ENCODE results near the gene TMEM63B.

TMEM63B gene

GRCh38 chr6:44099192-44099591 is 28.2 kb upstream of the TMEM63B start:
- H3K9ac ChIP-seq (ENCODE audit: low read length) = no peak overlapping the region
- no peaks in the 10 kb centered on the region for H3K9me3 ChIP-seq (ENCODE audit: control insufficient read depth, low read depth, low read length)
- no peaks in the 10 kb centered on the region for H3K4me1 ChIP-seq (ENCODE audit: control insufficient read depth, low read depth, low read length)
- H3K27ac ChIP-seq (ENCODE audit: low read length) = no peak overlapping the region
- H3K27me3 ChIP-seq (ENCODE audit: control insufficient read depth, insufficient read depth, low read length) = no peaks in the 10 kb centered on the region
- H3K4me3 ChIP-seq (ENCODE audit: low read length) = no peak overlapping the region
- peaks cover 3% of the 10 kb centered on the region for H3K36me3 ChIP-seq (ENCODE audit: control insufficient read depth, low read depth, low read length)

GRCh38 chr6:44100088-44100550 is 27.2 kb upstream of the TMEM63B start:
- Histone ChIP-seq H3K4me3 (ENCODE audit: low read length) (no peak overlapping the region), H3K9ac (ENCODE audit: low read length) (no peak overlapping the region), H3K27me3 (ENCODE audit: control insufficient read depth, insufficient read depth, low read length) (no peaks in the 10 kb centered on the region), H3K27ac (ENCODE audit: low read length) (no peak overlapping the region), H3K9me3 (ENCODE audit: control insufficient read depth, low read depth, low read length) (no peaks in the 10 kb centered on the region), H3K36me3 (ENCODE audit: control insufficient read depth, low read depth, low read length) (peaks cover 12% of the 10 kb centered on the region), H3K4me1 (ENCODE audit: control insufficient read depth, low read depth, low read length) (no peaks in the 10 kb centered on the region)

- Histone ChIP-seq H3K36me3 (ENCODE audit: control insufficient read depth, low read depth, low read length) (peaks cover 19% of the 10 kb centered on the region), H3K9me3 (ENCODE audit: control insufficient read depth, low read depth, low read length) (no peaks in the 10 kb centered on the region), H3K4me3 (ENCODE audit: low read length) (no peak overlapping the region), H3K9ac (ENCODE audit: low read length) (no peak overlapping the region), H3K27me3 (ENCODE audit: control insufficient read depth, insufficient read depth, low read length) (no peaks in the 10 kb centered on the region), H3K27ac (ENCODE audit: low read length) (no peak overlapping the region), H3K4me1 (ENCODE audit: control insufficient read depth, low read depth, low read length) (no peaks in the 10 kb centered on the region)
Observed at GRCh38 chr6:44101832-44102231, 25.5 kb upstream of the TMEM63B start.

GRCh38 chr6:44102527-44102926 is 24.8 kb upstream of the TMEM63B start:
- Histone ChIP-seq H3K4me1 (ENCODE audit: control insufficient read depth, low read depth, low read length) (no peaks in the 10 kb centered on the region), H3K27me3 (ENCODE audit: control insufficient read depth, insufficient read depth, low read length) (no peaks in the 10 kb centered on the region), H3K9ac (ENCODE audit: low read length) (no peak overlapping the region), H3K9me3 (ENCODE audit: control insufficient read depth, low read depth, low read length) (no peaks in the 10 kb centered on the region), H3K4me3 (ENCODE audit: low read length) (no peak overlapping the region), H3K27ac (ENCODE audit: low read length) (no peak overlapping the region), H3K36me3 (ENCODE audit: control insufficient read depth, low read depth, low read length) (peaks cover 19% of the 10 kb centered on the region)

- H3K4me3 ChIP-seq (ENCODE audit: low read length) = no peak overlapping the region
- no peaks in the 10 kb centered on the region for H3K27me3 ChIP-seq (ENCODE audit: control insufficient read depth, insufficient read depth, low read length)
- no peak overlapping the region for H3K27ac ChIP-seq (ENCODE audit: low read length)
- H3K9ac ChIP-seq (ENCODE audit: low read length) = no peak overlapping the region
- no peaks in the 10 kb centered on the region for H3K9me3 ChIP-seq (ENCODE audit: control insufficient read depth, low read depth, low read length)
- H3K36me3 ChIP-seq (ENCODE audit: control insufficient read depth, low read depth, low read length) = peaks cover 29% of the 10 kb centered on the region
- H3K4me1 ChIP-seq (ENCODE audit: control insufficient read depth, low read depth, low read length) = no peaks in the 10 kb centered on the region
Observed at GRCh38 chr6:44104481-44105021, 22.8 kb upstream of the TMEM63B start.

GRCh38 chr6:44105146-44105545 is 22.2 kb upstream of the TMEM63B start:
- H3K4me3 ChIP-seq (ENCODE audit: low read length) = no peak overlapping the region
- no peaks in the 10 kb centered on the region for H3K4me1 ChIP-seq (ENCODE audit: control insufficient read depth, low read depth, low read length)
- H3K27me3 ChIP-seq (ENCODE audit: control insufficient read depth, insufficient read depth, low read length) = no peaks in the 10 kb centered on the region
- H3K36me3 ChIP-seq (ENCODE audit: control insufficient read depth, low read depth, low read length) = peaks cover 30% of the 10 kb centered on the region
- H3K9ac ChIP-seq (ENCODE audit: low read length) = no peak overlapping the region
- H3K9me3 ChIP-seq (ENCODE audit: control insufficient read depth, low read depth, low read length) = no peaks in the 10 kb centered on the region
- H3K27ac ChIP-seq (ENCODE audit: low read length) = no peak overlapping the region

GRCh38 chr6:44105993-44106740 is 21.2 kb upstream of the TMEM63B start:
- Histone ChIP-seq H3K4me3 (ENCODE audit: low read length) (no peak overlapping the region), H3K27ac (ENCODE audit: low read length) (no peak overlapping the region), H3K36me3 (ENCODE audit: control insufficient read depth, low read depth, low read length) (peaks cover 40% of the 10 kb centered on the region), H3K9ac (ENCODE audit: low read length) (no peak overlapping the region), H3K27me3 (ENCODE audit: control insufficient read depth, insufficient read depth, low read length) (no peaks in the 10 kb centered on the region), H3K4me1 (ENCODE audit: control insufficient read depth, low read depth, low read length) (no peaks in the 10 kb centered on the region), H3K9me3 (ENCODE audit: control insufficient read depth, low read depth, low read length) (no peaks in the 10 kb centered on the region)

GRCh38 chr6:44107017-44107416 is 20.3 kb upstream of the TMEM63B start:
- Histone ChIP-seq H3K4me1 (ENCODE audit: control insufficient read depth, low read depth, low read length) (no peaks in the 10 kb centered on the region), H3K4me3 (ENCODE audit: low read length) (no peak overlapping the region), H3K36me3 (ENCODE audit: control insufficient read depth, low read depth, low read length) (peaks cover 48% of the 10 kb centered on the region), H3K9ac (ENCODE audit: low read length) (no peak overlapping the region), H3K27ac (ENCODE audit: low read length) (no peak overlapping the region), H3K27me3 (ENCODE audit: control insufficient read depth, insufficient read depth, low read length) (no peaks in the 10 kb centered on the region), H3K9me3 (ENCODE audit: control insufficient read depth, low read depth, low read length) (no peaks in the 10 kb centered on the region)

- no peaks in the 10 kb centered on the region for H3K27me3 ChIP-seq (ENCODE audit: control insufficient read depth, insufficient read depth, low read length)
- H3K4me1 ChIP-seq (ENCODE audit: control insufficient read depth, low read depth, low read length) = no peaks in the 10 kb centered on the region
- H3K9ac ChIP-seq (ENCODE audit: low read length) = no peak overlapping the region
- H3K36me3 ChIP-seq (ENCODE audit: control insufficient read depth, low read depth, low read length) = peaks cover 61% of the 10 kb centered on the region
- H3K9me3 ChIP-seq (ENCODE audit: control insufficient read depth, low read depth, low read length) = no peaks in the 10 kb centered on the region
- no peak overlapping the region for H3K27ac ChIP-seq (ENCODE audit: low read length)
- no peak overlapping the region for H3K4me3 ChIP-seq (ENCODE audit: low read length)
Observed at GRCh38 chr6:44108471-44108870, 18.9 kb upstream of the TMEM63B start.

GRCh38 chr6:44109212-44109611 is 18.1 kb upstream of the TMEM63B start:
- Histone ChIP-seq H3K4me3 (ENCODE audit: low read length) (no peak overlapping the region), H3K9me3 (ENCODE audit: control insufficient read depth, low read depth, low read length) (no peaks in the 10 kb centered on the region), H3K9ac (ENCODE audit: low read length) (no peak overlapping the region), H3K27ac (ENCODE audit: low read length) (no peak overlapping the region), H3K4me1 (ENCODE audit: control insufficient read depth, low read depth, low read length) (no peaks in the 10 kb centered on the region), H3K27me3 (ENCODE audit: control insufficient read depth, insufficient read depth, low read length) (no peaks in the 10 kb centered on the region), H3K36me3 (ENCODE audit: control insufficient read depth, low read depth, low read length) (peaks cover 68% of the 10 kb centered on the region)

GRCh38 chr6:44110005-44110676 is 17.2 kb upstream of the TMEM63B start:
- H3K27ac ChIP-seq (ENCODE audit: low read length) = no peak overlapping the region
- H3K4me3 ChIP-seq (ENCODE audit: low read length) = no peak overlapping the region
- no peak overlapping the region for H3K9ac ChIP-seq (ENCODE audit: low read length)
- H3K9me3 ChIP-seq (ENCODE audit: control insufficient read depth, low read depth, low read length) = no peaks in the 10 kb centered on the region
- no peaks in the 10 kb centered on the region for H3K4me1 ChIP-seq (ENCODE audit: control insufficient read depth, low read depth, low read length)
- peaks cover 61% of the 10 kb centered on the region for H3K36me3 ChIP-seq (ENCODE audit: control insufficient read depth, low read depth, low read length)
- no peaks in the 10 kb centered on the region for H3K27me3 ChIP-seq (ENCODE audit: control insufficient read depth, insufficient read depth, low read length)
